ENCODE results near the gene ANKRD63.

ANKRD63 gene

GRCh38 chr15:40271685-40272484 lies 11.0 kb downstream of the ANKRD63 start:
- H3K27ac ChIP-seq: no peak overlapping the region
- TF ChIP-seq CTCF (conservative IDR thresholded peaks at IDR 0.05): no peak

GRCh38 chr15:40270246-40270995 lies 12.4 kb downstream of the ANKRD63 start:
- no peak for TF ChIP-seq CTCF (conservative IDR thresholded peaks at IDR 0.05)
- no peak overlapping the region for H3K27ac ChIP-seq

GRCh38 chr15:40269604-40270003 lies 13.3 kb downstream of the ANKRD63 start:
- H3K27ac ChIP-seq: no peak overlapping the region
- no peak for TF ChIP-seq CTCF (conservative IDR thresholded peaks at IDR 0.05)

- TF ChIP-seq CTCF (conservative IDR thresholded peaks at IDR 0.05): no peak
- H3K27ac ChIP-seq: no peak overlapping the region
Observed at GRCh38 chr15:40267670-40268069, 15.2 kb downstream of the ANKRD63 start.

- H3K27ac ChIP-seq: no peak overlapping the region
- no peak for TF ChIP-seq CTCF (conservative IDR thresholded peaks at IDR 0.05)
Observed at GRCh38 chr15:40266828-40267304, 16.0 kb downstream of the ANKRD63 start.

GRCh38 chr15:40265875-40266274 lies 17.0 kb downstream of the ANKRD63 start:
- no peak for TF ChIP-seq CTCF (conservative IDR thresholded peaks at IDR 0.05)
- no peak overlapping the region for H3K27ac ChIP-seq

GRCh38 chr15:40265355-40265754 lies 17.5 kb downstream of the ANKRD63 start:
- H3K27ac ChIP-seq: no peak overlapping the region
- TF ChIP-seq CTCF (conservative IDR thresholded peaks at IDR 0.05): no peak

All from VCaP (cell line).